LoVo (cell line): ENCODE results near the gene MTA1.

Experiments
- DNase-seq: peaks from one replicate; pipeline ENCODE4 v3.0.0-alpha.2; 2016; ENCODE audit warnings: low spot score

The MTA1 gene

DNA sequence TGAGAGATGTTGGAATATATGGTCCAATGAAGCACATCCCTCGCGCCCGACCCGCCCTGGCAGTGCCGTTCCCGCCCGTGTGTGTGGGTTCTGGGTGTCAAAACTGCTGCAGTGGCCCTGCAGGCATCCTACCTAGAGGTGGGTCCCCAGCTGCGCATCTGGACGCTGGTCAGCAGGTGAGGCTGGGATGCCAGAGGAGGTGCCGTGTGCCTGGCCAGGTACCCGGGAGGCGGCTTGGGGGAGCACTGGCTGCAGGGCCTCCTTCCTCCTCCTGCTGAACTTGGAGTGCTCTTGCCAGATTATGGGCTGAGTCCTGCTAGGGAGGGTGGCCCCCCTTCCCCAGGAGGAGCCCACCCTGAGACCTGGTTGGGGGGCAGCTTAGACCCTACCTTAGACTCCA, 5.2 kb downstream of the MTA1 start:
- DNase-seq, result no peak

- no peak for DNase-seq
These were observed 6.2 kb downstream of the MTA1 start for GRCh38 chr14:105425823-105426247.

DNA sequence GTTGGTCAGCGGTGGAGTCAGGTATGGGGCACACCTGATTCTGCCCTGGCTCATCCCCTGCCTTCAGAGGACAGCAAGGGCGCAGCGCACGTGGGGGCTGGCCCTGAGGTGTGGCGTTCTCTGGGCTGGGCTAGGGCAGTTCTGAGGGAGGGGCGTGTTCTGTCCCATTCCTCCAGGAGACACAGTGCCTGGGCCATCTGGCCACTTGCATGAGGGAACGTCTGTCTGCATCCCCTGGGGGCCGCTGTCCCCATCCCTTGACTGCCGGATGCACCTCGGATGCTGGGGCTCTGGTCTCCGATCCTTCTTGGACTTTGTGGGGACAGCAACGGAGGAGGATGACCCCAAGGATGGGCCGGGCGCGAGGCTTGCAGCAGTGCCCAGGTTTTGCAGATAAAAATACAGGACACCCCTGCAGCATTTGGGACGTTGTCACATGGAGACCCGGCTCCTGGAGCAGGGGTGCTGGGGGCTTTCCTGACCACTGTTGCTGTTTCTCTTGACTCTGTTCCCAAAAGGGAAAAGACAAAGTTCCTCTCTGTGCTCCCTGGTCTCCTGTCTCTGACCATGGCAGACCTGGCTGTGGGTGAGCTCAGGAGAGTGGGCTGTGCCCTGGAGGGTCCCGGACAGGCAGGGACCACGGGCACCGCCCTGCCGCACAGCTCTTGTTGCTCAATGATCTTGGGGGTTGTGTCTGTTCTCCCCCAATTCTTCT, 6.9 kb downstream of the MTA1 start:
- no peak for DNase-seq

DNA sequence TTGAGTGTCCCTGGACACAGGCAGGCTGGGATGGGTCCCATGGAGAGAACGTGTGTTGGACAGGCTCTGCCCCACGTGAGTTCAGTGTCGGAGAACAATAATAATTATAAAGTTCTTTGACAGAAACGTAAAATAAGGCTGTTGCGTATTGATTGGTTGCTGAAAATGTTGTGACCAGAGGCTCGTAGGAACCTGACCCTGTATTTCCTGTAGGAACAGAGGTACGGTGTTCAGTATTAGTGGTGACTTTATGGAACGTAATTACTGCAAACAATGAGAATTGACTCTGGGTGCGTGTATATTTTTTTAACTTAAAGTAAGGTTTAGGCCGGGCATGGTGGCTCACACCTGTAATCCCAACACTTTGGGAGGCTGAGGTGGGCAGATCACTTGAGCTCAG, 7.8 kb downstream of the MTA1 start:
- DNase-seq, result no peak

GRCh38 chr14:105427936-105428485, 8.4 kb downstream of the MTA1 start:
- DNase-seq, result no peak

DNA sequence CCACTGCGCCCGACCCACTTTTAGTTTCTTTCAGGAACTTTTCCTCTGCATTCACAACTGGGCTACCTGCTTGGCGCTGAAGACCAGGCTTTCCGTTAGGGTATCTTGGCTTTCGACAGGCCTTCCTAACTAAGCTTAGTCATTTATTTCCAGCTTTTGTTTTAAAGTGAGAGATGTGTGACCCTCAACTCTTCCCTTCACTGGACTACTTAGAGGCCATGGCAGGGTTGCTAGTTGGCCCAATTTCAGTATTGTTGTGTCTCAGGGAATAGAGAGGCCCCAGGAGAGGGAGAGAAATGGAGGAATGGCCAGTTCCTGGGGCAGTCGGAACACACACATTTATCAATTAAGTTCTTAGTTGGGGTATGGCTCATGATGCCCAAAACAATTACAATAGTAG, 10.4 kb downstream of the MTA1 start:
- DNase-seq, result no peak

GRCh38 chr14:105430565-105430964, 10.9 kb downstream of the MTA1 start:
- DNase-seq, result peak; percentile 60

DNA sequence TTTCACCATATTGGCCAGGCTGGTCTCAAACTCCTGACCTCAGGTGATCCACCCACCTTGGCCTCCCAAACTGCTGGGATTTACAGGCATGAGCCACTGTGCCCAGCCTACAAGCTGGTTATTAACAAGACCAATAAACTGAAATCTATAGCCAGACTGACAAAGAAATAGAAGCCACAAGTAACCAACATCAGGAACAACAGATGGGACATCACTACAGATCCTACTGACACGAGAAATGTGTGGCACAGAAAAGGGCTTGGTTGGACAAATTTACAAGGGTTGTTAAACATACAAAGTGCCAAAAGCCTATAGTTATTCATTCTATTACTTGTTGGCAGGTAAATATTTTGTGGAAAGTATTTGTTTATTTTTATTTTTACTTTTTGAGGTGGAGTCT, 11.6 kb downstream of the MTA1 start:
- DNase-seq, result no peak

- DNase-seq, result no peak
These were observed 13.0 kb downstream of the MTA1 start for GRCh38 chr14:105432657-105433056.

- DNase-seq, result no peak
These were observed 13.6 kb downstream of the MTA1 start for GRCh38 chr14:105433161-105433605.

- no peak for DNase-seq
These were observed 16.8 kb downstream of the MTA1 start for GRCh38 chr14:105436402-105436801.

GRCh38 chr14:105436891-105437722, 17.5 kb downstream of the MTA1 start:
- DNase-seq, result no peak

DNA sequence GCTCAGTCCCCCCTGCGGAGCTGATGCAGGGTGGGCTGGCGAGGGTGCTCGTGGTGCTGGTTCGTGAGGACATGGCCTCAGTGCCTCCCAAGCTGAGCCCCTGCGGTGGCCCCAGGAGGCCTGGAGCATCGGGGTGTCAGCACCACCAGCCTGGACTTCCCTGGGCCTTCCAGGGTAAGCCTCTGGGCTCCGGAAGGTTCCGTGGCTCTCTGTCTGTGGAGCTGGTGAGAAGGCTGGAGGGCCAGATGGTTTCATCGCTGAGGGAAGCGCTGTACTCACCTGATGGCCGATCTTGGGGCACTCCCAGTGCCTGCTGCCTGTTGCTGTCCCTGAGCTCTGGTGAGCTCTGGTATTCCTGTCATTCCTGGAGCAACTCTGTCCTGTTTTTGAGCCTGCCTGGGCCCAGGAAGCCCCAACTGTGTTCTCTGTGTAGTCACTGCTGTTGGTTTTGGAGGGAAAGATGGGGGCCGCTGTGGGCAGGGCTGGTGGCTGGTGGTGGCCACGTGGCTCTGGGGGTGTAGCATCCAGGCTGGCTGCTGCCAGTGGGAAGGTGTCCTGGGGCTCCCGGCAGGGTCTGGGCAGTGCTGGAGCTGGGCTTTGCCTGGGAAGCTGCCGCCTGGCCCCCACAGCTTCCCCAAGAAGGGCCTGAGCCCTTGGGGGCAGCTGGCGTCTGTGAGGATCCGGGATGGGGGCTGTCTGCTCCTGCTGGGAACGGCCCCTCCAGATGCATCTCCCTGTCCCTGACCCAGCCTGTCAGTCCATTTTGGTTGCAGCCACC, 18.3 kb downstream of the MTA1 start:
- no peak for DNase-seq

DNA sequence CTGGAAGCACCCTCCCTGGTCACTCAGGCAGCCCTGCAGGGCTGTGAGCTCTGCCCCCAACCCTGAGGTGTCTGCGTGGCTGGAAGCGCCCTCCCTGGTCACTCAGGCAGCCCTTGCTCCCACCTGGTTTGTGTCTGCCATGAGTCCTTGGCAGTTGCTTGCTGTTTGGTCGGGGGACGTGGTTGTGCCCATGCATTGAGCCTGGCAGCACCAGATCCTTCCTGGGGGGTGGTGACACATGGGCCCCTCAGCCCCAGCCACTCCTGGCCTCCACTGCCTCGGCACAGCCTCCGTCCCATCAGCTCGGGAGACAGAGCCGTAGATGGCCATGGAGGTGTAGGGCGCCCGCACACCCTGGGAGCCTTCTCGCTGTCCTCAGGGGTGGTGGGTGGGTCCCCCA, 19.6 kb downstream of the MTA1 start:
- DNase-seq, result no peak

DNA sequence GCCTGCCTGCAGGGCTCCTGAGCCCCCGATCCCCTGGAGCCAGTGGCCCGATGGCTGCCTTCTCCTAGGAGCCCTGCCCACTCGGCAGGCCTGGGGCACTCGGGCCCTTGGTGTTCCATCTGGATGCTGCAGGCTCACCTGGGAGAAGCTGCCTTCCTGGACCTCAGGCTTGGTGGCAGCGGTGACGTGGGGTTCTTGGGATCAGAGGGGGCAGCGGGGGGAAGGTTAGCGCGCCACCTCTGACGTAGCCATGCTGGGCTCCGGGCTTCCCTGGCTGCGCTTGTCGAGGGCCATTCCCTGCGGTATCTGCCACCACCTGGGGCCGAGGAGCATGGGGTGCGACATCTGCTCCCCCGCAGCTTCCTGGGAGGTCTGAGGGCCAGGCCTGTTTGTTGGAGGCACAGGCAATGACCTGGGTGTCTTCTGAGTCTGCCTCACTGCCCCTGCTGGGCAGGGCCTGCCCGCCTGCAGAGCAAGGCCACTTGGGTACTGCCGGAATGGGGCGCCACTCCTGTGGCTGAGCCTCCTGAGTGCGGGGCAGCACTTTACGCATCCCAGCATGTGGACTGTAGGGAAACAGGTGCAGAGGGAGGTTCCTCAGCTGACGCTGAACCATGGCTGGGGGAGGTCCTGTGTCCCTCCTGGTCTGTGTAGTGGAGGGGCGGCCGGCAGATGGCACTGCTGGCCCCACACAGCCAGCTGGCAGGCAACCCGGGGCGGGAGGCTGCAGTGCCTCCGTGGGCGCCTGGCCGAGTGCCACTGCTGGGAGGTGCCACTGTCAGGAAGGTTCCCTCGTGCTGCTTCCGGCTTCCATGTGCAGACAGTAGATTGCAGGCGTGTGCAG, 20.3 kb downstream of the MTA1 start:
- no peak for DNase-seq

- no peak for DNase-seq
These were observed 20.9 kb downstream of the MTA1 start for GRCh38 chr14:105440554-105440900.

DNA sequence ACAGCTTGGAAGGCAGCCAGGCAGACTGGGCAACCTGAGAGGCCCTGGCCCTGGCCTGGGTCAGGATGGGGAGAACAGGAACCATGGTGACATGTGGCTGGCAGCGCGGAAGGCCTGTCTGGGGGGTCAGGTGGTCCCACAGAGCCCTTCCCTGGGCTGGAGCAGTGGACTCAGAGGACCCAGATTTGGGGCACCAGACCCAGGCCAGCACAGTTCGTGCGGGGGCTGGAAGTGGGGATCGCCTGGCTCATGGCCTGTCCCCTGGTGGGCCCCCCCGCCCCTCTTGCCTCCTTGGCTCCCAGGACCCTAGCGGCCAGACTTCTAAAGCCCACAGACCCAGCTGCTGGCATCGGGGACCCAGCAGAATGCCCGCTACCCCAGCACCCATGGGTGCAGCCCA, 21.4 kb downstream of the MTA1 start:
- no peak for DNase-seq

DNA sequence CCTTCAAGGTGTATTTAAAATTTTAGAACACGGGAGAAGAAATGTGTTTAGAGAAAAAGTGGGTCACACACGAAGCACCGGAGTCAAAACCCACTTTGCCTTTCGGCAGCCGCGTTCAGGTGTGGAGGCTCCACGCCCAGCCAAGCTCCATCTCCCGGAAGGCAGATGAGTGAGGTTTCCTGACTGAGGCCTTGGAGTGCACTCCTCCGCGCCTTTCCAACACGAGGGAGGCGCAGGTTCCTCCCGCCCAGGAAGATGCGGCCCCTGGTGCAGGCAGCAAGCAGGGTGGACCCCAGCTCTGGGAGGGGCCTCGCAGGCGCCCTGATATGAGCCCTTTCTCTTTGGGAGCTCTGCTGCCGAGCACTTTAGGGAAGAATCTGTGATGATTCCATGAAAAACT, 22.5 kb downstream of the MTA1 start:
- no peak for DNase-seq

DNA sequence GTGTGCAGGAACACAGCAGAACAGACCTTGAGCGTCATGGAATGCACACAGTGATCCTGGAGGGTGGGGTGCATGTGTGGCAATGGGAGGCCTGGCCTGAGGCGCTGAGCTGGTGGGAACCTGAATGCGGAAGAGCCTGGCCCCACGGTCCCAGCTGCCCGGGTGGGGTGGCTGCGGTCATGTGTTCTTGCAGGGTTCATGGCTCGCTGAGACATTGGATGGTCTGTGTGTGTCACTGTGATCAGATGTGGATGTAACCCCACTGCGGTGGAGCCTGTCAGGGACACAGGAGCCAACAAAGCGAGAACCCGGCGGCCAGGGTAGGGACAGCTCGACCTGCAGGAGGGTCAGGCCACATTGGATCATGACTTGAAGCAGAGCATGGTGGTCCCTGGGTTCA, 23.2 kb downstream of the MTA1 start:
- DNase-seq, result no peak

GRCh38 chr14:105444859-105445258, 25.2 kb downstream of the MTA1 start:
- no peak for DNase-seq

DNA sequence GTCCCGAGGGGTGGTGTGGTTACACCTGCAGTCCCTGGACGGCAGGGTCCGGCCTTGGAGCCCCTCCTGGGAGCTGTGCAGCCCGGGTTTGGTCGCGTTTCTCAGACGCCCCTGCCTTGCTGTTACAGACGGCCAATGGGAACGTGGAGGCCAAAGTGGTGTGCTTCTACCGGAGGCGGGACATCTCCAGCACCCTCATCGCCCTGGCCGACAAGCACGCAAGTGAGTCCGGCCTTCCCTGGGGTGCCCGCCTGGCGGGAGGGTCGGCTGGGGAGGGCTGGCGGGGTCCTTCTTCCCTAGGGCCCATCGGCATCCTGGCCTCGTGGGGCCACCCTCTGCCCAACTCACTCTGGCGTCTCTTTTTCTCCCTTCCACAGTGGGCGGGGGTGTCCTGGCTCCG, 25.7 kb downstream of the MTA1 start:
- DNase-seq, result no peak
